Measurements from ENCODE around the gene CYTH1. TPM values are rescaled to one million over a fixed set of nuclear protein-coding genes. Genes with fewer than 3 reads are reported as not detected.

CYTH1 gene
- total and polyA plus RNA-seq, 7 experiments from 2014 or later = 297 to 452 (median 418) TPM

DNA sequence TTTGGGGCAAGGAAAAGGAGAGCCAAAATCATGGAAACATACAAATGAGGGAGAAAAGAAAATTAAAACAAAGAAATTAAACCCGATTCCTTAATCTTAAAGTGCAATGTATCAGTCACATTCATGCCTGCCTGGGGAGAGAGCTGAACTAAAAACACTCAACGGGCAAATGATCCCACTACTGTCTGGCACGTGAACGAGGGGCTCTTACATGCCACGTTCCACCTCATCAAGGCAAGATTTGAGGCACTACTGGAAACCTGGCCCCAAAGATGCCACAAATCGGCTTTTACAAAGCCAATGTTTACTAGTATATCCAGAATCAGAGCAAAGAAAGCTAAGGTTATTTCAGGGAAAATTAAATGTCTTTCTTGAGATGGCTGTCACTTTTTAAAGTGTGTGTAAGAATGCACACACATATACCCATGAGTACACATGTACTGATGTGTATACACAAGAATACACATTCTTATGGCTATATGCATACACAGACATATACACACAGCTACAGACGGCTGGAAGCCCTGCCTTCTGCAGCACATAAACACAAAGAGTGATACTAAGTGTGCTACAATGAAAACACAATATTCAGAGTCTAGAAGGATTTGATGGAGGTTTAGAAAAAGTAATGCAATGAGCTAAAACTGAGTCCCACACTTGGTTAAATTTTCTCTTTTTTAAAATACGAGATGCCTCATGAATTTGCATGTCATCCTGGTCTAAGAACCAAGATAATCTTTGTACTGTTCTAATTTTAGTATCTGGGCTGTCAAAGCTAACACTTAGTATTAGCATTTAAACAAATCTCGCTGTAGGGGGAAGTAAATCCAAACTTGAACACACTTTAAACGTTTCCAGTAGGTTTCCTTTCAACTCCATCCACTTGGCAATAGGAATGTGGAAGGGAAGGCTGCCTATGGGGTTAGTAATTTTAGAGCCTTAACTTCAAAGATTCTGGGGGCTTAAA is 85.8 kb downstream of the CYTH1 start:
- no peak for DNase-seq
- Mint-ChIP-seq H3K27me3 (no peaks in the 10 kb centered on the region), H3K4me1 (peaks cover 7 to 36% (median 18%) of the 10 kb centered on the region in 7 donors), H3K4me3 (no peak overlapping the region), H3K9me3 (peaks cover 0 to 2% (median 0%) of the 10 kb centered on the region in 11 donors), H3K27ac (peak overlapping the region in 8 of 9 donors; percentile 14 to 74 (median 56)), H3K36me3 (peaks cover 22 to 73% (median 67%) of the 10 kb centered on the region in 5 donors)
- H3K27me3 ChIP-seq (ENCODE audit: control insufficient read depth in 2 of 2, insufficient read depth in 2 of 2, low read length in 2 of 2) = no peaks in the 10 kb centered on the region
- H3K9me3 ChIP-seq (ENCODE audit: control insufficient read depth in 2 of 3, low read length in 3 of 3) = no peaks in the 10 kb centered on the region
- H3K4me3 ChIP-seq (ENCODE audit: low read length) = no peak overlapping the region
- H3K27ac ChIP-seq (ENCODE audit: low read depth, low read length) = no peak overlapping the region
- intact Hi-C loops (cut with micrococcal nuclease) = no loop called here
- ChIA-PET POLR2A (no interaction called here), CTCF (interaction anchor here (0.7 to 0.8 kb wide), 2 partner anchors 8 to 12 kb away, joined by 3 to 6 read pairs; no protein-coding TSS in a partner anchor)
- no peaks in the 10 kb centered on the region for H3K4me1 ChIP-seq (ENCODE audit: control insufficient read depth in 2 of 2, insufficient read depth in 2 of 2, low read length in 2 of 2)
- peaks cover 61 to 99% (median 73%) of the 10 kb centered on the region in 3 experiments for H3K36me3 ChIP-seq (ENCODE audit: control insufficient read depth in 2 of 3, insufficient read depth in 3 of 3, low read length in 3 of 3)
- no peak for ATAC-seq

- DNase-seq = no peak
- ChIA-PET CTCF (interaction anchor here (0.5 kb wide), 1 partner anchor 117 kb away, joined by 4 read pairs; no protein-coding TSS in a partner anchor), POLR2A (no interaction called here)
- Mint-ChIP-seq H3K4me3 (peak overlapping the region in 1 of 10 donors; percentile 36), H3K9me3 (peaks cover 0 to 2% (median 0%) of the 10 kb centered on the region in 11 donors), H3K27me3 (no peaks in the 10 kb centered on the region), H3K4me1 (peaks cover 7 to 34% (median 18%) of the 10 kb centered on the region in 7 donors), H3K36me3 (peaks cover 22 to 73% (median 65%) of the 10 kb centered on the region in 5 donors), H3K27ac (peak overlapping the region in 8 of 9 donors; percentile 8 to 84 (median 62))
- Histone ChIP-seq H3K27ac (ENCODE audit: low read depth, low read length) (no peak overlapping the region), H3K36me3 (ENCODE audit: control insufficient read depth in 2 of 3, insufficient read depth in 3 of 3, low read length in 3 of 3) (peaks cover 59 to 94% (median 69%) of the 10 kb centered on the region in 3 experiments), H3K4me1 (ENCODE audit: control insufficient read depth in 2 of 2, insufficient read depth in 2 of 2, low read length in 2 of 2) (no peaks in the 10 kb centered on the region), H3K9me3 (ENCODE audit: control insufficient read depth in 2 of 3, low read length in 3 of 3) (no peaks in the 10 kb centered on the region), H3K4me3 (ENCODE audit: low read length) (no peak overlapping the region), H3K27me3 (ENCODE audit: control insufficient read depth in 2 of 2, insufficient read depth in 2 of 2, low read length in 2 of 2) (no peaks in the 10 kb centered on the region)
- intact Hi-C loops (cut with micrococcal nuclease) = no loop called here
- no peak for ATAC-seq
These were observed 87.1 kb downstream of the CYTH1 start for GRCh38 chr17:78694805-78695531.

DNA sequence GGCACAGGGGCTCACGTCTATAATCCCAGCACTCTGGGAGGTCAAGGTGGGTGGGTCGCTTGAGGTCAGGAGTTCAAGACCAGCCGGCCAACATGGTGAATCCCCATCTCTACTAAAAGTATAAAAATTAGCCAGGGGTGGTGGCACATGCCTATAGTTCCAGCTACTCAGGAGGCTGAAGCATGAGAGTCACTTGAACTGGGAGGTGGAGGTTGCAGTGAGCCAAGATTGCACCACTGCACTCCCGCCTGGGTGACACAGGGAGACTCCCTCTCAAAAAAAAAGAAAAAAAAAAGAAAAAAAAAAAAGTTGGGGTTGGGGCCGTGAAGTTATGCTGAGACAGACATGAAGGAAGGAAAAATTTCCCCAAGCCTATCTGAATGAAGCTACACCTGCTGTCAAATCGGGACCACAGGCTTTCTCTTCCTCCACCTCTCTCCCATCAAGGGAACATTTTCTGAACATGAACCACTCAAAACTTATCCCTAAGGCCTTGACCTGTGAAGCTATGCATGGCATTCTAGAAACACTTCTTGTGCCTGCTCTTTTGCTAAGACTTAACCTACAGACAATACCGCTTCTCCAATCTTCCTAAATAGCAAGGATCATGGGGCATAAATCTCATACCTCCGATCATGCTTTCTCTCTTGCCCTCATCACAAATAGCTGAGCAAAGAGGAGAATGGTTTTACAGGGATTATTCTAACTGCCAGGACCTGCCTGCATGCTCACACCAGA is 88.6 kb downstream of the CYTH1 start:
- ATAC-seq (no peak), DNase-seq (no peak)
- Histone ChIP-seq H3K36me3 (ENCODE audit: control insufficient read depth in 2 of 3, insufficient read depth in 3 of 3, low read length in 3 of 3) (peaks cover 57 to 95% (median 65%) of the 10 kb centered on the region in 3 experiments), H3K27ac (ENCODE audit: low read depth, low read length) (no peak overlapping the region), H3K9me3 (ENCODE audit: control insufficient read depth in 2 of 3, low read length in 3 of 3) (no peaks in the 10 kb centered on the region), H3K27me3 (ENCODE audit: control insufficient read depth in 2 of 2, insufficient read depth in 2 of 2, low read length in 2 of 2) (no peaks in the 10 kb centered on the region), H3K4me1 (ENCODE audit: control insufficient read depth in 2 of 2, insufficient read depth in 2 of 2, low read length in 2 of 2) (no peaks in the 10 kb centered on the region), H3K4me3 (ENCODE audit: low read length) (no peak overlapping the region)
- H3K27ac Mint-ChIP-seq = peak overlapping the region in 7 of 9 donors; percentile 39 to 84 (median 67)
- H3K9me3 Mint-ChIP-seq = peaks cover 0 to 2% (median 0%) of the 10 kb centered on the region in 11 donors
- H3K4me1 Mint-ChIP-seq = peaks cover 7 to 32% (median 24%) of the 10 kb centered on the region in 7 donors
- ChIA-PET POLR2A (interaction anchor here (0.7 kb wide), 1 partner anchor 87 kb away, joined by 3 read pairs; no protein-coding TSS in a partner anchor), CTCF (interaction anchor here (0.6 to 1.5 kb wide), 2 partner anchors 15 to 17 kb away, joined by 3 to 4 read pairs; no protein-coding TSS in a partner anchor)
- peaks cover 35 to 80% (median 69%) of the 10 kb centered on the region in 5 donors for H3K36me3 Mint-ChIP-seq
- H3K4me3 Mint-ChIP-seq = peak overlapping the region in 1 of 10 donors; percentile 24
- no peaks in the 10 kb centered on the region for H3K27me3 Mint-ChIP-seq
- intact Hi-C loops (cut with micrococcal nuclease) = no loop called here

GRCh38 chr17:78692460-78693010 is 89.5 kb downstream of the CYTH1 start:
- no peaks in the 10 kb centered on the region for H3K4me1 ChIP-seq (ENCODE audit: control insufficient read depth in 2 of 2, insufficient read depth in 2 of 2, low read length in 2 of 2)
- no peak overlapping the region for H3K27ac ChIP-seq (ENCODE audit: low read depth, low read length)
- Mint-ChIP-seq H3K9me3 (peaks cover 0 to 2% (median 0%) of the 10 kb centered on the region in 11 donors), H3K27me3 (no peaks in the 10 kb centered on the region), H3K36me3 (peaks cover 34 to 80% (median 69%) of the 10 kb centered on the region in 5 donors), H3K4me1 (peaks cover 5 to 36% (median 30%) of the 10 kb centered on the region in 7 donors), H3K27ac (peak overlapping the region in 8 of 9 donors; percentile 20 to 86 (median 46)), H3K4me3 (no peak overlapping the region)
- ATAC-seq (no peak), DNase-seq (no peak)
- no peaks in the 10 kb centered on the region for H3K9me3 ChIP-seq (ENCODE audit: control insufficient read depth in 2 of 3, low read length in 3 of 3)
- ChIA-PET CTCF (interaction anchor here (0.6 to 1.5 kb wide), 2 partner anchors 16 to 247 kb away, joined by 4 read pairs; no protein-coding TSS in a partner anchor), POLR2A (no interaction called here)
- peaks cover 52 to 95% (median 64%) of the 10 kb centered on the region in 3 experiments for H3K36me3 ChIP-seq (ENCODE audit: control insufficient read depth in 2 of 3, insufficient read depth in 3 of 3, low read length in 3 of 3)
- no peaks in the 10 kb centered on the region for H3K27me3 ChIP-seq (ENCODE audit: control insufficient read depth in 2 of 2, insufficient read depth in 2 of 2, low read length in 2 of 2)
- no peak overlapping the region for H3K4me3 ChIP-seq (ENCODE audit: low read length)
- intact Hi-C loops (cut with micrococcal nuclease) = no loop called here

- peak in 1 of 9 donors; percentile 20 for DNase-seq
- Histone ChIP-seq H3K4me1 (ENCODE audit: control insufficient read depth in 2 of 2, insufficient read depth in 2 of 2, low read length in 2 of 2) (no peaks in the 10 kb centered on the region), H3K9me3 (ENCODE audit: control insufficient read depth in 2 of 3, low read length in 3 of 3) (no peaks in the 10 kb centered on the region), H3K36me3 (ENCODE audit: control insufficient read depth in 2 of 3, insufficient read depth in 3 of 3, low read length in 3 of 3) (peaks cover 29 to 82% (median 37%) of the 10 kb centered on the region in 3 experiments), H3K27ac (ENCODE audit: low read depth, low read length) (no peak overlapping the region), H3K27me3 (ENCODE audit: control insufficient read depth in 2 of 2, insufficient read depth in 2 of 2, low read length in 2 of 2) (no peaks in the 10 kb centered on the region), H3K4me3 (ENCODE audit: low read length) (no peak overlapping the region)
- no peaks in the 10 kb centered on the region for H3K27me3 Mint-ChIP-seq
- H3K27ac Mint-ChIP-seq = peak overlapping the region in 8 of 9 donors; percentile 7 to 86 (median 58)
- peaks cover 23 to 65% (median 48%) of the 10 kb centered on the region in 5 donors for H3K36me3 Mint-ChIP-seq
- H3K9me3 Mint-ChIP-seq = peaks cover 0 to 4% (median 0%) of the 10 kb centered on the region in 11 donors
- intact Hi-C loops (cut with micrococcal nuclease) = no loop called here
- CTCF ChIA-PET = interaction anchor here (0.6 to 1.0 kb wide), 3 partner anchors 8 to 109 kb away, joined by 3 to 6 read pairs (median 5); no protein-coding TSS in a partner anchor
- peak; percentile 49 for ATAC-seq
- peaks cover 0 to 32% (median 18%) of the 10 kb centered on the region in 7 donors for H3K4me1 Mint-ChIP-seq
- POLR2A ChIA-PET = interaction anchor here (1.1 kb wide), 2 partner anchors 12 to 49 kb away, joined by 4 to 6 read pairs; no protein-coding TSS in a partner anchor
- H3K4me3 Mint-ChIP-seq = no peak overlapping the region
These were observed 93.0 kb downstream of the CYTH1 start for GRCh38 chr17:78689029-78689428.
